Right lobe of liver (tissue), 4 donors: ENCODE data around the gene NFYC.

Experiments
- CTCF ChIP-seq, 4 donors: fragments of 200-600 bp in 3 of 4; fragments of 450-650 bp in 1 of 4; IDR thresholded peaks; one replicate each; pipeline versions ENCODE4 v1.5.1 to v1.8.0; 2016 to 2022; ENCODE audit warnings: antibody characterized with exemption in 4 of 4, mild to moderate bottlenecking in 2 of 4
- POLR2A ChIP-seq: fragments of 450-650 bp; IDR thresholded peaks from one replicate; pipeline ENCODE4 v1.6.1; 2017; ENCODE audit warnings: antibody characterized with exemption, mild to moderate bottlenecking
- donor health status: DM: no; HTN: no; CAD: no.
- donor health status: DM: no; HTN: no; CAD: no.
- donor health status: DM: no; HTN: yes; CAD: no.

DNA sequence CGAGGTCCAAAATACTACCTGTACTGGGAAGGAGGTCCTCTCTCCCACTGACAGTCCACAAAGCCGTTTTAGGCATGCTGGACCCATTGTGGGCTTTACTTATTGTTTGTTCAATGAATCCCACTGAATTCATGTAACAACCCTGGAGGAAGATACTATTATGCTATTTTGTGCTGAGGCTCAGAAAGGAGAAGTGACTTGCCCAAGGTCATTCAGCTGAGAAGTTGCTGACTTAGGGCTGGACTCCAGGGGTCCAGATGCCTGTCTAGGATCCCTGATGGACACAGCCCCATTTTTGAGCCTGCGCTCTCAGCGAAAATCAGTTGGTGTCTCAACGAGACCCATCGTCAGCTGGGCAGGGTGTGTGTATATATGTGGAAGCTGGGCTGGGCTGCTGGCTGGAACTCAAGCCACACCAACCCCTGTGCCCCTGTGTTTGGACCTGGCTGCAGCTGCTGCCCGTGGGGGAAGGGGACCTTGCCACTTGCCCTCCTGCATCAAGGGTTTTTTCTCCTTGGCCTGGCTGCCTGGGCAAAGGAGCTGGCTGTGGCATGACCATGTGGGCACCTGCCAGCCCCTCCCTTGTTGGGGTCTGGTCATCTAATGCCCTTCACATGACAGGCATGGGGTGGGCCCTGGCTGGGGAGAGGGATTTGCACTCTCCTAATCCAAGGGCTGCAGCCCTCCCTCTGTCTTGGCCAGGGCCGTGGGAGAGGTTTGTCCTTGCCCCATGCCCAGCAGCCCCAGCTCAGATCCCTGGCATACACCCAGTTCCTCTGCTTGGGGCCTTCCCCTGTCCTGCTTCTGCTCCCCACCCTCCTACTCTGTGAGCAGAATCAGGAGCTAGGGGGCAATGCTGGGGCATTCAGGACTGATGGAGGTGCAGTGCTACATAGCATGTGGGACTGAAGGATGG lies 107.1 kb downstream of the NFYC start:
- TF ChIP-seq CTCF (IDR thresholded peaks at IDR 0.05) = no peak
- no peak for TF ChIP-seq POLR2A
